ENCODE measurements around the gene NRG2.

GRCh38 chr5:140004174-140004573 is 38.9 kb downstream of the NRG2 start:
- TF ChIP-seq CTCF (IDR thresholded peaks at IDR 0.05 in 2 of 3, conservative IDR thresholded peaks at IDR 0.05 in 1 of 3; ENCODE audit: borderline replicate concordance in 1 of 3, insufficient read depth in 1 of 3, low read depth in 2 of 3, low read length in 2 of 3) (no peak), CBX3 (IDR thresholded peaks at IDR 0.05; ENCODE audit: low read depth) (no peak)
